RWPE2 (cell line): ENCODE results near the gene CACNA2D4.

ENCODE experiments used
- ATAC-seq: fragments of 200-7000 bp; cut with Tn5 transposase; 3 replicates; pipeline ENCODE4 v1.9.1; 2021; ENCODE audit warnings: low read depth
- DNase-seq: peaks from one replicate; pipeline ENCODE4 v3.0.0-alpha.2; 2020; ENCODE audit warnings: low spot score
- H3K27ac ChIP-seq: fragments of 450-650 bp; 2 replicates; pipeline ENCODE4 v1.5.1; 2017; ENCODE audit warnings: mild to moderate bottlenecking; ENCODE audit not compliant: poor library complexity, severe bottlenecking
- H3K27me3 ChIP-seq: fragments of 250-450 bp; sonication (Bioruptor Pico); 2 replicates; pipeline ENCODE4 v1.5.1; 2021; ENCODE audit warnings: mild to moderate bottlenecking, moderate library complexity; ENCODE audit not compliant: insufficient read depth, poor library complexity, severe bottlenecking
- H3K36me3 ChIP-seq: fragments of 250-450 bp; sonication (Bioruptor Pico); 2 replicates; pipeline ENCODE4 v1.5.1; 2020; ENCODE audit warnings: low read depth, mild to moderate bottlenecking, moderate library complexity
- H3K4me1 ChIP-seq: fragments of 250-450 bp; sonication (Bioruptor Pico); 2 replicates; pipeline ENCODE4 v1.5.1; 2021; ENCODE audit warnings: mild to moderate bottlenecking, moderate library complexity; ENCODE audit not compliant: insufficient read depth, poor library complexity, severe bottlenecking
- H3K4me3 ChIP-seq: fragments of 250-450 bp; sonication (Bioruptor Pico); 2 replicates; pipeline ENCODE4 v1.5.1; 2021; ENCODE audit warnings: mild to moderate bottlenecking, moderate library complexity; ENCODE audit not compliant: severe bottlenecking
- H3K9me3 ChIP-seq: fragments of 250-450 bp; sonication (Bioruptor Pico); 2 replicates; pipeline ENCODE4 v1.5.1; 2021; ENCODE audit warnings: mild to moderate bottlenecking, moderate library complexity; ENCODE audit not compliant: severe bottlenecking
- TF ChIP-seq, protein P1 (sequence below): fragments of 450-650 bp; IDR thresholded peaks from one replicate; pipeline ENCODE4 v1.5.1; 2017; ENCODE audit warnings: mild to moderate bottlenecking, moderate library complexity; ENCODE audit not compliant: poor library complexity, severe bottlenecking

The CACNA2D4 gene

DNA sequence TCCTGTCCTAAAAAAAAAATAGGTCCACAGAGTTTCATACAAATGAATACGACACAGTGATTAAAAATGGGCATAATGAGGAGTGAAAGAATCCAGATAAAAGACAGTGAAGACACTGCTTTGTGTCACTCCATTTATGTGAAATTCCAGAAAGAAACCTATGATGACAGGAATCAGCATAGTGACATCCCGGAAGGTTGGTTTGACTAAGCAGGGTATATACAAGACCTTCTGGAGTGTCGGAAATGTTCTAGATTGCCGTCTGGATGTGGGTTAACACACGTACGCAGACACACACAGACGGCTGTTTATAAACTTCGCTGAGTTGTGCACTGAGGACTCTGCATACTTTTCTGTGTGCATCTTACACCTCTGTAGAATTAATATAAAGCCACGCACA, 13.2 kb upstream of the CACNA2D4 start:
- H3K27me3 ChIP-seq: no peaks in the 10 kb centered on the region

DNA sequence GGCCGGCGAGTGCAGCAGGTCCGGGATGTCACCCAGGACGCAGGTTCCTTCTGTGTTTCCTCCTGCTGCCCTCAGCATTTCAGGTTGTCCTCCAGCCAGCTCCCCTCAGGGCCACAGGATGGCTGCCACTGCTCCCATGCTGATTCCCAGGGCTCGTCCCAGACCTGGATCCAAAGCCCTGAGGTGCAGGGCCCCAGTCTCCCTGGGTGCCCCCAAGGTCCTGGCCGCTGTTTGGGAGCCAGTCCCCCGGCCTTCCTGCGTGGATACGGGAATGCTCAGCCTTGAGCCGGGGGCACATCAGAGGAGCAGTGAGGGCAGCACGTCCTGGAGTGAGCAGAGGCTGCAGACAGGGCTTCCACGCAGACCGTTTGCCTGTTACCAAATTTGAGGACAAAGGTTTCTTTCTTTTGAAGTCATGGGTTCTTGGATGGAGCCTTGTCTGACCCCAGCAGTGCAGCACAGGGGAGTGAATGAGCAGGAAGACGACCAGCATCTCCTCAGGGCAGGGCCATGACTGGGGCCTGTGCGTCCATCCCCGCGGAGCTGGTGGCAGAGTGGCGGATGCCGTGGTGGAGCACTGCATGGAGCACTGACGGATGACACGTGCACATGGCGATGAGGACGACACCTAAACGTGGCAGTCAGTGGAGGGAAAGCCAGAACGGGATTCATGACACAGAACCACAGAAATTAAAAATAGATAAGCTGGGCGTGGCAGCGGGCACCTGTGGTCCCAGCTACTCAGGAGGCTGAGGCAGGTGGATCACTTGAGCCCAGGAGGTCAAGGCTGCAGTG, 12.5 kb upstream of the CACNA2D4 start:
- DNase-seq (no peak), ATAC-seq (no peak)
- no peak overlapping the region for H3K4me3 ChIP-seq
- no peak overlapping the region for H3K27ac ChIP-seq
- no peaks in the 10 kb centered on the region for H3K36me3 ChIP-seq
- H3K27me3 ChIP-seq: no peaks in the 10 kb centered on the region
- H3K9me3 ChIP-seq: no peaks in the 10 kb centered on the region
- H3K4me1 ChIP-seq: no peaks in the 10 kb centered on the region
- TF ChIP-seq, protein P1, sequence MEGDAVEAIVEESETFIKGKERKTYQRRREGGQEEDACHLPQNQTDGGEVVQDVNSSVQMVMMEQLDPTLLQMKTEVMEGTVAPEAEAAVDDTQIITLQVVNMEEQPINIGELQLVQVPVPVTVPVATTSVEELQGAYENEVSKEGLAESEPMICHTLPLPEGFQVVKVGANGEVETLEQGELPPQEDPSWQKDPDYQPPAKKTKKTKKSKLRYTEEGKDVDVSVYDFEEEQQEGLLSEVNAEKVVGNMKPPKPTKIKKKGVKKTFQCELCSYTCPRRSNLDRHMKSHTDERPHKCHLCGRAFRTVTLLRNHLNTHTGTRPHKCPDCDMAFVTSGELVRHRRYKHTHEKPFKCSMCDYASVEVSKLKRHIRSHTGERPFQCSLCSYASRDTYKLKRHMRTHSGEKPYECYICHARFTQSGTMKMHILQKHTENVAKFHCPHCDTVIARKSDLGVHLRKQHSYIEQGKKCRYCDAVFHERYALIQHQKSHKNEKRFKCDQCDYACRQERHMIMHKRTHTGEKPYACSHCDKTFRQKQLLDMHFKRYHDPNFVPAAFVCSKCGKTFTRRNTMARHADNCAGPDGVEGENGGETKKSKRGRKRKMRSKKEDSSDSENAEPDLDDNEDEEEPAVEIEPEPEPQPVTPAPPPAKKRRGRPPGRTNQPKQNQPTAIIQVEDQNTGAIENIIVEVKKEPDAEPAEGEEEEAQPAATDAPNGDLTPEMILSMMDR: no peak

More for the DNA sequence above, 13.2 kb upstream of the CACNA2D4 start:
- DNase-seq: no peak
- no peaks in the 10 kb centered on the region for H3K9me3 ChIP-seq
- ATAC-seq: no peak
- no peaks in the 10 kb centered on the region for H3K4me1 ChIP-seq
- no peak overlapping the region for H3K4me3 ChIP-seq
- no peak overlapping the region for H3K27ac ChIP-seq
- TF ChIP-seq, protein P1: no peak
- H3K36me3 ChIP-seq: no peaks in the 10 kb centered on the region

DNA sequence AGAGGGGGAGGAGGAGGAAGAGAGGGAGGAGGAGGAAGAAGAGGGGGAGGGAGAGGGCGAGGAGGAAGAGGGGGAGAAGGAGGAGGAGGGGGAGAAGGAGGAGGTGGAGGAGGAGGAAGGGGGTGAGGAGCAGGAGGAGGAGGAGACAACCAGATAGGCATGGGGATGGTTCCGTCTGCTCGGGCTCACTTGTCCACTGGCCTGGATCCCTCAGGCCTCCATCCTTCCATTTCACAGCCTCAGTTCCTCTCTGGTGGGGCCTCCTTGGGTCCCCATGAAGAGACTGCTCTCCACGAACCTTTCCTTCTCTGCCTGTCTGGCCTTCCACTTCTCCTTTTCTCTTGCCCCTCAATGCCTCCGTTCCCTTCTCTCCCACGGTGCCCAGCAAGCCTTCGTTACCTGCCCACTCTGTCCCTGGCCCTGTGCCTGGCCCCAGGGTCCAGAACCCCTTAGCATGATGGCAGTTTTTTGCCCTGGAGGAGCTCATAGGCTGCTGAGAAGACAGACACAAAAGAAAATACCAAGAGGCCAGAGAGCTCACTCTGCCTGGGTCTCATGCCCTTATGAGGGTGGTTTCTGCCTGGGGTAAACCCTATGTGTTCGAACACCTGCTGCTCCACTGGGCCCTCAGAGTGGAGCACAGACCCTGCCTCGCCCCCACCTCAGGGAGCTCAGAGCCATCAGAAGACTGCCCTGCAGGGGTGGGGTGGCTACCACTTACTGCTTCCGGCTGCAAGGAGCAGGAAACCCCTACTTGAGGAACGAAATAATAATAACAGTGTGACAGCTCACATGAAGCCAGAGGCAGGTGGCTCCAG, 11.7 kb upstream of the CACNA2D4 start:
- no peak overlapping the region for H3K27ac ChIP-seq
- DNase-seq: no peak

DNA sequence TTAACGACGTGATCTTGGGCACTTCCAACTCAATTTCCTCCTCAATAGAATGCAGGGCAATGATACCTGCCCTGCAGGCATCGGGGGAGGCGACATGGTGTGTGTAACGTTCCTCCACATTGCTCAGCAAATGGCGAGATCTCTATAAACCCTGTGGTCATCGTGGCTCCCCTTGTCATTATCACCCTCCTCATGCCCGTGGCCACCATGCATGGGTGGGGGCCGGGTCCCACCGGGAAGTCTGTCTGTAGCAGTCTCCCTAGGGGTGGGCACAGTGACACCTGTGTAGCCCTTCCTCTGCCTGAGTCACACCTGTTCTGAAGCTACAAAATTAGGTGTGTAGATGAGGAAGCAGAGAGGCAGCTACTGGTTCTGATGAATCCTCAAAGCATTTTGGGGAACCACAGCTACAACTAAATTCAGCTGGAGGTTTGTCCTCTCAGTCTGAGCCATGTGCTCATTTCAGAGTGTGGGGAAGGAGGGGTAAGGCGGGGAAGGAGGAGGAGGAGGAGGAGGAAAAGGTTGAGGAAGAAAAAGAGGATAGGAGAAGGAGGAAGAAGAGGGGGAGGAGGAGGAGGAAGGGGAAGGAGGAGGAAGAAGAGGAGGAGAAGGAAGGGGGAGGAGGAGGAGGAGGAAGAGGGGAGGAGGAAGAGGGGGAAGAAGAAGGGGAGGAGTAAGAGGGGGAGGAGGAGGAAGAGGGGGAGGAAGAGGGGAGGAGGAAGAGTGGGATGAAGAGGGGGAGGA, 11.0 kb upstream of the CACNA2D4 start:
- H3K27me3 ChIP-seq: no peaks in the 10 kb centered on the region
- TF ChIP-seq, protein P1: no peak
- no peaks in the 10 kb centered on the region for H3K9me3 ChIP-seq
- no peak overlapping the region for H3K27ac ChIP-seq
- DNase-seq (no peak), ATAC-seq (no peak)
- no peaks in the 10 kb centered on the region for H3K4me1 ChIP-seq
- H3K36me3 ChIP-seq: no peaks in the 10 kb centered on the region
- no peak overlapping the region for H3K4me3 ChIP-seq

More for the DNA sequence above, 11.7 kb upstream of the CACNA2D4 start:
- no peak for ATAC-seq
- TF ChIP-seq, protein P1: no peak
- no peak overlapping the region for H3K4me3 ChIP-seq
- H3K27me3 ChIP-seq: no peaks in the 10 kb centered on the region
- no peaks in the 10 kb centered on the region for H3K9me3 ChIP-seq
- no peaks in the 10 kb centered on the region for H3K4me1 ChIP-seq
- no peaks in the 10 kb centered on the region for H3K36me3 ChIP-seq
